NT2/D1 (cell line): Measurements from ENCODE around the gene ATG12.
"Not testable (repeated sequence)": the region's sequence is repeated elsewhere in the genome, so short reads cannot be mapped to it uniquely, and the experiment has no call there.

ENCODE experiments used
- DNase-seq: peaks from one replicate; pipeline ENCODE4 v3.0.0-alpha.2; 2011; ENCODE audit warnings: low read depth, low spot score
- H3K27me3 ChIP-seq: 2 replicates; pipeline ENCODE4 v1.6.0; 2011; ENCODE audit warnings: mild to moderate bottlenecking; ENCODE audit not compliant: insufficient read length, insufficient read depth
- H3K36me3 ChIP-seq: 2 replicates; pipeline ENCODE4 v1.6.1; 2011; ENCODE audit warnings: mild to moderate bottlenecking, low read length, mixed read lengths; ENCODE audit not compliant: insufficient read depth, insufficient read length
- H3K4me1 ChIP-seq: 2 replicates; pipeline ENCODE4 v1.5.1; 2011; ENCODE audit not compliant: insufficient read depth, insufficient read length
- H3K4me3 ChIP-seq: 2 replicates; pipeline ENCODE4 v1.5.1; 2011; ENCODE audit warnings: low read depth; ENCODE audit not compliant: insufficient read length
- H3K9ac ChIP-seq: 2 replicates; pipeline ENCODE4 v1.6.0; 2011; ENCODE audit warnings: low read depth; ENCODE audit not compliant: insufficient read length
- H3K9me3 ChIP-seq: 2 replicates; pipeline ENCODE4 v1.5.1; 2011; ENCODE audit warnings: mild to moderate bottlenecking, low read length; ENCODE audit not compliant: insufficient read depth
- SUZ12 ChIP-seq: IDR thresholded peaks from 2 replicates; pipeline ENCODE4 v1.6.1; 2011; ENCODE audit not compliant: insufficient read length, insufficient read depth; ENCODE audit errors: extremely low read depth
- YY1 ChIP-seq: IDR thresholded peaks from 2 replicates; pipeline ENCODE4 v1.6.1; 2011; ENCODE audit not compliant: insufficient read length, insufficient read depth
- ZNF274 ChIP-seq: IDR thresholded peaks from 2 replicates; pipeline ENCODE4 v1.6.1; 2011; ENCODE audit warnings: mild to moderate bottlenecking, low read depth, low read length

Gene ATG12

DNA sequence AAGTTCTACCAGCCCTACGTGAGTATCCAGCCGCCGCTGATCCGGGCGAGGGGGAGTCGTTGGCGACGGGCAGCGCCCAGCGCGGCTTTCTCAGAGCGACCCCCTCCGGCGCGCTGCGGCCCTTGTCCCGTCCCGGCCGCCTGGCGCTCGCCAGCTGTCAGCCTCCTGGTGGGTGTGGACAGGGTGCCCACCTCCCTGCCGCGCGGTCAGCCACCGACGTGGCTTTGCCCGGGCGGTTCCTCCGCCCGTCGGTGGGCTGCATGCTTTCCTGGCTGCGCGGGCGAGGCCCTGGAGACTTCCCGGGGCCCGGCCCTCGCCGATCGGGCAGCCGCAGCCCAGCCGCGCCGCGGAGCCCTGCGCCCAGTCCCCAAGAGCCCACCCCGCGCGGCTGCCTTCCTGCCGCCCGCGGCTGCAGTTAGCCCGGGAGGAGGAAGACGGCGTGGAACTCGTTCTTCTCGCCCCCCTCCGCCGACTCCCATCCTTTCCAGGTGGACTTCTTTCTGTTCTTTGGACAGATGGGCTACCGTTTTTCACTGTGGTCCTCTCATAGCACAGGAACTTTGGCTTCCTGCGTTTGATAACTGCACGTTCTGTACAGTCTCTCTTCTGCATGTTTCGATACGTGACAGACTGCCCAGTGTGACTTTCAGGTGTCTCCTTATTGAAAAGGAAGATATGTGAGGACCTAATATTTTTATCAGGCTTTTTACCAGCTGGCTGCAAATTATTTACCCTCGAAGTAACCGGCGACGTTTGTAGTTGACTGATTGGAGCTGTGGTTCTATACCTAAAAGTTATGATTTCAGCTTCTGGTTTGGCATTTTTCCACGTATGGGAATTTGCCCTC lies 947 bp upstream of the ATG12 start:
- TF ChIP-seq SUZ12 (no peak), YY1 (no peak), ZNF274 (no peak)
- Histone ChIP-seq H3K4me1 (no peaks in the 10 kb centered on the region), H3K36me3 (peaks cover 10% of the 10 kb centered on the region), H3K27me3 (peaks cover 6% of the 10 kb centered on the region), H3K9ac (peak overlapping the region; percentile 81), H3K4me3 (peak overlapping the region; percentile 69), H3K9me3 (no peaks in the 10 kb centered on the region)
- peak; percentile 20 for DNase-seq

DNA sequence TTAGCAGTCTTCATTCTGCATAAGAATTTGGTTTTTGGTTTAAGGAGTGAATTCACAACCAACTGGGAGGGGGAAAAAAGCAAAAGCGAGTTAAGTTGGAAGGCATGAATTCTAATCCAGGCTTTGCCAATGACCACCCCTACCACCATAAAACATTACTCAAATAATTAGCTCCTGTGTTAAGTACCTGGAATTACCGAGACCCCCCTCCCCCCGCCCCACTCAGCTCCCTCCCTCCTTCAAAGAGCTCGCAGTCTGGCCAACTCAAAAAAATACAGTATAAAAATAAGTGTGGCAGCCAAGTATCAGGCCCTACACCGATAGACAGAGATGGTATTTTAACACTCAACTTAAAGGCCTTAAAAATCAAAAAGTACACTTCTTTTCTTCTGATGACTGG lies 492 bp downstream of the ATG12 start:
- Histone ChIP-seq H3K9me3 (no peaks in the 10 kb centered on the region), H3K9ac (peak overlapping the region; percentile 87), H3K27me3 (peaks cover 6% of the 10 kb centered on the region), H3K36me3 (peaks cover 24% of the 10 kb centered on the region), H3K4me3 (peak overlapping the region; percentile 78), H3K4me1 (no peaks in the 10 kb centered on the region)
- DNase-seq = no peak
- TF ChIP-seq ZNF274 = no peak
- TF ChIP-seq YY1 = no peak
- no peak for TF ChIP-seq SUZ12

DNA sequence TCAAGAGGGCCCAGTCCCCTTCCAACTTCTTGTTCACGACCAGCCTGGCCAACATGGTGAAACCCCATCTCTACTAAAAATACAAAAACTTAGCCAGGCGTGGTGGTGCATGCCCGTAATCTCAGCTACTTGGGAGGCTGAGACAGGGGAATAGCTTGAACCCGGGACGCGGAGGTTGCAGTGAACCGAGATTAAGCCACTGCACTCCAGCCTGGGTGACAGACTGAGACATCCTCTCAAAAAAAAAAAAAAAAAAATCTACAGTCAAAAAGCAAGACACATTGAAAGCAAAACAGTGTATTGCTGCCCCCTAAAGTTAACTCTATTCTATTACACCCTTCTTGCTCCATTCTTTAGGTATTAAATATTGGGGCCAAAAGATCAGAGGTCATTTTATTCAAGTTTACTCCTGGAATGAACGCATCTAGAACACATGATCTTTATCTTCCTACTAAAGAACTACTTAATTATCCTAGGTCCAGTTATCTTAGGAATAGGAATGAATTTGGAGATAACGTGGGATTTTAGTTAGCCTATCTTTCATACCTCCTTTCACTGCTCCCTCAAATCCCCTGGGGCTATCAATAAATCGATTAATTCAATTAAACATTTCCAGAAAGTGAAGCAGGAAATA lies 2.4 kb downstream of the ATG12 start:
- TF ChIP-seq SUZ12 (no peak), YY1 (no peak), ZNF274 (no peak)
- Histone ChIP-seq H3K4me1 (no peaks in the 10 kb centered on the region), H3K27me3 (peaks cover 6% of the 10 kb centered on the region), H3K9me3 (no peaks in the 10 kb centered on the region), H3K4me3 (no peak overlapping the region), H3K9ac (no peak overlapping the region), H3K36me3 (peaks cover 42% of the 10 kb centered on the region)
- DNase-seq = no peak

- Histone ChIP-seq H3K9ac (no peak overlapping the region), H3K4me1 (no peaks in the 10 kb centered on the region), H3K36me3 (peaks cover 58% of the 10 kb centered on the region), H3K4me3 (no peak overlapping the region), H3K9me3 (no peaks in the 10 kb centered on the region), H3K27me3 (no peaks in the 10 kb centered on the region)
- TF ChIP-seq SUZ12 (no peak), YY1 (no peak), ZNF274 (no peak)
- no peak for DNase-seq
Observed at GRCh38 chr5:115835481-115835880, 5.9 kb downstream of the ATG12 start.

DNA sequence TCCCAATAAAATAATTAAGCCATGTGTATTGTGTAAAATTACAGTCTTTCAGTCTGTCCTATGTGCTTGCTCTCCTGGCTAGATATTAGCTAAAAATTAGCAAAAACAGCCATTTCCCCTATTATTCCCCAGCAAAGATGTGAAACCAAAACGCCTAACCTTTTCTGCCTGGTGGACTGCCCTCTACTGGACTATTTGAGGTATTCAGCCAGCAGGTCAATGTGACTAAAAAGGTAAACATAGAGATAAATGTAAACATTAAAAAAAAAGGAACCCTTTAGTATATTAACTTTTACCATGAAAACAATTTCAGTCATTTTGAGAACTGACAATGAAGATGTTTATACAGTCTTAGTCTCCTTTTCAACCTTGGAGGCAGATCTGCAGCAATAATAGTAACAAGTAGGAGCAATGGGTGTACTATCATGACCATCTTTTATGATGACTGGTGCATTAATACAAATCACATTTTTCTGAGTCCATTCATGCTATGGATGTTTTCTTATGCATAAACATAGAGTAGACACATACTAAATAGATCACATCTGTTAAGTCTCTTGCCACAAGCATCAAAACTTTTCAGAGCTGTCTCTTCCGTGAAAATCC lies 10.1 kb downstream of the ATG12 start:
- TF ChIP-seq SUZ12 (no peak), YY1 (no peak), ZNF274 (no peak)
- Histone ChIP-seq H3K4me1 (no peaks in the 10 kb centered on the region), H3K27me3 (no peaks in the 10 kb centered on the region), H3K4me3 (no peak overlapping the region), H3K36me3 (peaks cover 52% of the 10 kb centered on the region), H3K9ac (no peak overlapping the region), H3K9me3 (no peaks in the 10 kb centered on the region)
- DNase-seq = no peak

DNA sequence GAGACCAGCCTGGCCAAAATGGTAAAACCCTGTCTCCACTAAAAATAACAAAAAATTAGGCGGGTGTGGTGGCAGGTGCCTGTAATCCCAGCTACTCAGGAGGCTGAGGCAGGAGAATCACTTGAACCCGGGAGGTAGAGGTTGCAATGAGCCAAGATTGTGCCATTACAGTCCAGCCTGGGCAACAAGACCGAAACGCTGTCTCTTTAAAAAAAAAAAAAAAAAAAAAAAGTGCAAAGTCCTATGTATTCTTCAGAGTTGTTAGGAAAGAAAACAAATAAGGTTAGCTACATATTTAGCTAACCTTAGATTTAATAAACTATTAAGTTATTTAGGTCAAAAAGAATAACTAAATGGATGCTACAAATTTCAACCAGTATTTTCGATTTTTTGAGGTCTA lies 11.5 kb downstream of the ATG12 start:
- TF ChIP-seq SUZ12 = no peak
- TF ChIP-seq YY1 = no peak
- TF ChIP-seq ZNF274 = no peak
- Histone ChIP-seq H3K9ac (no peak overlapping the region), H3K9me3 (no peaks in the 10 kb centered on the region), H3K27me3 (no peaks in the 10 kb centered on the region), H3K36me3 (peaks cover 38% of the 10 kb centered on the region), H3K4me3 (no peak overlapping the region), H3K4me1 (no peaks in the 10 kb centered on the region)
- DNase-seq = no peak

- Histone ChIP-seq H3K4me1 (no peaks in the 10 kb centered on the region), H3K9me3 (no peaks in the 10 kb centered on the region), H3K36me3 (peaks cover 18% of the 10 kb centered on the region), H3K9ac (no peak overlapping the region), H3K27me3 (no peaks in the 10 kb centered on the region), H3K4me3 (no peak overlapping the region)
- no peak for DNase-seq
- TF ChIP-seq SUZ12 (no peak), YY1 (no peak)
Observed at GRCh38 chr5:115825948-115826347, 15.4 kb downstream of the ATG12 start.

DNA sequence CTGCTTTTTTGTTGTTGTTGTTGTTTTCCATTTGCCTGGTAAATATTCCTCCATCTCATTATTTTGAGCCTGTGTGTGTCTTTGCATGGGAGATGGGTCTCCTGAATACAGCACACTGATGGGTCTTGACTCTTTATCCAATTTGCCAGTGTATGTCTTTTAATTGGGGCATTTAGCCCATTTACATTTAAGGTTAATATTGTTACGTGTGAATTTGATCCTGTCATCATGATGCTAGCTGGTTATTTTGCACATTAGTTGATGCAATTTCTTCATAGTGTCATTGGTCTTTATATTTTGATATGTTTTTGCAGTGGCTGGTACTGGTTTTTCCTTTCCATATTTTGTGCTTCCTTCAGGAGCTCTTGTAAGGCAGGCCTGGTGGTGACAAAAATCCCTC lies 16.4 kb downstream of the ATG12 start:
- not testable (repeated sequence) for H3K4me1 ChIP-seq, H3K27me3 ChIP-seq, H3K9me3 ChIP-seq, DNase-seq, H3K9ac ChIP-seq, H3K4me3 ChIP-seq
- H3K36me3 ChIP-seq = peaks cover 11% of the 10 kb centered on the region
